Sciatic nerve (tissue), 2 donors: ENCODE data around the gene CASP14. TPM values are rescaled to one million over a fixed set of nuclear protein-coding genes. Genes with fewer than 3 reads are reported as not detected.
A peak's percentile ranks its signal among the peaks of the same experiment; 100 is the strongest.
"Not testable (repeated sequence)": the region's sequence is repeated elsewhere in the genome, so short reads cannot be mapped to it uniquely, and the experiment has no call there.

Experiments used
- ATAC-seq: fragments of 200-7000 bp; cut with Tn5 transposase; one replicate; pipeline ENCODE4 v1.9.1; 2020; ENCODE audit warnings: mild to moderate bottlenecking, moderate library complexity
- DNase-seq: peaks from one replicate; pipeline ENCODE4 v3.0.0-alpha.2; 2020; ENCODE audit warnings: low spot score
- intact Hi-C: fragments of 100-400 bp; cut with DNase I; formaldehyde crosslinking; loops from one replicate; pipeline ENCODE4 v1.14.2; 2022
- total RNA-seq: library from RNA; stranded (reverse); fragmentation: NEBNext Ultra II Directional; extraction: Animal tissue kit (Norgen Biotek cat#: 25700); gene quantifications from one replicate; pipeline ENCODE4 v1.2.1, GENCODE V29; 2021
- donor health status: DM: no; HTN: no; CAD: no.
- donor health status: DM: no; HTN: no; CAD: no.

Gene CASP14, protein sequence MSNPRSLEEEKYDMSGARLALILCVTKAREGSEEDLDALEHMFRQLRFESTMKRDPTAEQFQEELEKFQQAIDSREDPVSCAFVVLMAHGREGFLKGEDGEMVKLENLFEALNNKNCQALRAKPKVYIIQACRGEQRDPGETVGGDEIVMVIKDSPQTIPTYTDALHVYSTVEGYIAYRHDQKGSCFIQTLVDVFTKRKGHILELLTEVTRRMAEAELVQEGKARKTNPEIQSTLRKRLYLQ
- not detected for total RNA-seq

DNA sequence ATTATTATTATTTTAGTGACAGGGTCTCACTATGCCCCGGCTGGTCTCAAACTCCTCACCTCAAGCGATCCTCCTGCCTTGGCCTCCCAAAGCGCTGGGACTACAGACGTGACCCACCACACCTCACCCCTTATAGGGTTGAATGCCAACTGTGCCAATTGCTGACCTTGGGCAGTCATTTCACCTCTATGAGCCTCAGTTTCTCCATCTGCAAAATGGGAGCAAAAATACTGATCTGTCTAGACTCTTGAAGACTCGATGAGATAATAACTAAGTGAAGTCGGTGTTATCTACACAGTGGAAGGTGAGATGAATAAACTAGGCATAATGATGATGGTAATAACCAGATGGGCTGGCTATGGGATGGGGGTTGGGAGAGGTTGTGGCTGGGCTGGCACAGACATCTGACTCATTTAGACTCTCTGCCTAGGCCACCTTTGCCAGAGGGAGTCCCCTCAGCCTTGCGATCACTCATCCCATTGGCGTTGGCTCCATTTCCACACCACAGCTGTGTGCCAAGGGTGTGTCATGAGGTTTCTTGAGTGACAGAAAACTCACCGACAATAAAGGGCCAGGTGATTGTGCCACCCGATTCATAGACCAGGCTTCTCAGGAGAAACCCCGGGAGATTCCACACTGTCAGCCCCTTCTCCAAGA is at the start of gene CASP14:
TSS of gene CASP14 (plus strand) at position 596 of the 657 bp plus-strand sequence. CDS start 2,772 bp downstream, outside the sequence.
- DNase-seq (no peak), ATAC-seq (no peak)
- intact Hi-C loops: no loop called here

DNA sequence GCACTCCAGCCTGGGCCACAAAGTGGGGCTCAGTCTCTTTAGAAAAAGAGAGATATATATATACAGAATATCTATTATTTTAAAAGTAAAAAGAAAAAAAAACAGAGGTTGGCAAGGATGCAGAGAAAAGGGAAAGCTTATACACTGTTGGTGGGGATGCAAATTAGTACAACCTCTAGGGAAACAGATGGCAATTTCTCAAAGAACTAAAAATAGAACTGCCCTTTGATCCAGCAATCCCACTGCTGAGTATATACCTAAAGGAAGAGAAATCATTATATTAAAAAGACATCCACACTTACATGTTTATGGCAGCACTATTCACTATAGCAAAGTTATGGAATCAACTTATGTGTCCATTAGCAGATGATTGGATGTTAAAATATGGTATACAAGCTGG is 41.0 kb upstream of the CASP14 start:
- intact Hi-C loops: no loop called here
- no peak for ATAC-seq
- no peak for DNase-seq

DNA sequence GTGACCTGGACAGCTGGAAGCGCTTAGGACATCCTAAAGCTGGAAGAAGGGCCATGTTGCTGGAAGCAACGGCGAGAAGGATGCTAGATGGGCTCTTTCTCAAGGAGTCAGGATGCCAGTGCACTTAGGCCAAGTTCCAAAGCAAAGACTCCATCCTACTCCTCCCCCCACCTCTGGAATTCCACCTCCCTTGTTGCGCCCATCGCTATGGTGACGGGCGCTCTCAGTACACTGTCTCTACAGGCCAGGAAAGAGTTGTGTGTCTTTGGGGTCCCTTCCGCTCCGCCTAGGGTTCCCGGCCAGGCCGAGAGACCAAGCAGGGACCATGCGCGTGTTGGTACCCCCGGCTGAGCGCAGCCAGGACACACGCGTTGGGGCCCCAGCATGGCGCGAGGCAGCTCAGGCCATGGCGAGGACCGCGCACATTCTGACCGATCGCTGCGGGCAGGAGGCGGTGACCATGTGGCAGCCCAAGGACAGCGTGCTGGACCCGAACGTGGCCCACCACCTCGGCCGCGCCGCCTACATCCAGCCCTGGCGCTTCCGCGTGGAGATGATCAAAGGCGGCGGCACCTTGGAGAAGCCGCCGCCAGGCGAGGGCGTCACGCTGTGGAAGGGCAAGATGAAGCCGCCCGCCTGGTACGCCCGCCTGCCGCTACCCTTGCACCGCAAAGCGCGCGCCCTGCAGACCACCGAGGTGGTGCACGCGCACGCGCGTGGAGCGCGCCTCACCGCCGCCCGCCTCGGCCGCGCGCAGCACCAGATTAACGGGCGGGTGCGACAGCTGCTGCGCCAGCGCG is 38.6 kb upstream of the CASP14 start:
- no peak for ATAC-seq
- intact Hi-C loops: no loop called here
- no peak for DNase-seq

DNA sequence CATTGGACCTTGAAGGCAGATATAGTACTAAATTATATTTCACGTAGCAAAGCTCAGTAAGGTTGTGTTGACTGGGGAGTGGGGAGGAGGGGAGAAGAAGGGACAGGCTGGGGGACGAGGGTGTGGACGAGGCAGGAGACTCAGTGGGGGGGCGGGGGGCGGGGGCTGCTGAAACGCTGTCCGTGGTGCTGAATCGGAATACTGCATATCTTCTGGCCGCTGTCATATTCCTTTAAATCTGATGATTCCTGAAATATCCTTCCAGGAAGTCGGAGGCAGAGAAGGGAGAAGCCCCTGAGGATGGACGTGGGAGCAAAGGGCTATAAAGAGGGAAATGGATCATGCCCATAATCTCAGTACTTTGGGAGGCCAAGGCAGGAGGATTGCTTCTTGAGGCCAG is 34.7 kb upstream of the CASP14 start:
- intact Hi-C loops: no loop called here
- ATAC-seq: no peak
- no peak for DNase-seq

DNA sequence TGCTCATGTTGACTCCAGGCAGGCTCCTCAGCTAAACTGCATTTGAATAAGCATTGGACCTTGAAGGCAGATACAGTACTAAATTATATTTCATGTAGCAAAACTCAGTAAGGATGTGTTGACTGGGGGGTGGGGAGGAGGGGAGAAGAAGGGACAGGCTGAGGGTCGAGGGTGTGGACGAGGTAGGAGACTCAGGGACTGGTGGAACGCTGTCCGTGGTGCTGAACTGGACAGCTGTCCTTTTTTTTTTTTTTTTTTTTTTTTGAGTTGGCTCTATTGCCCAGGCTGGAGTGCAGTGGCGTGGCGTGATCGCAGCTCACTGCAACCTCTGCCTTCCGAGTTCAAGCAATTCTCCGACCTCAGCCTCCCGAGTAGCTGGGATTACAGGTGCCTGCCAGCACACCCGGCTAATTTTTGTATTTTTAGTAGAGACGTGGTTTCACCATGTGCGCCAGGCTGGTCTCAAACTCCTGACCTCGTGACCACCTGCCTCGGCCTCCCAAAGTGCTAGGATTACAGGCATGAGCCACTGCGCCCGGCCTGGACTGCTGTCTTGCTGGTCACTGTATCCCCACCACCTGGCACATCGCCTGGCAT is 33.2 kb upstream of the CASP14 start:
- intact Hi-C loops: no loop called here
- DNase-seq (no peak), ATAC-seq (no peak)

DNA sequence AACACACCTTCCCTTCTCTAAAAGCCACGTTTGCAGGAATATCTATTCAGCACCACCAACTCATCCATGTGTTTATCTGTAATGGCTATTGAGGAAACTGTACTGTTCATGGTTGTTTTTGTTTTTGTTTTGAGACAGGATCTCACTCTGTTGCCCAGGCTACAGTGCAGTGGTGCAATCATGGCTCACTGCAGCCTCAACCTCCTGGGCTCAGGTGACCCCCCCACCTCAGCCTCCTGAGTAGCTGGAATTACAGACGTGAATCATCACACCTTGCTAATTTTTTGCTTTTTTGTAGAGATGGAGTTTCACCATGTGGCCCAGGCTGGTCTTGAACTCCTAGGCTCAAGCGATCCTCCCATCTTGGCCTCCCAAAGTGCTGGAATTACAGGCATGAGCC is 30.4 kb upstream of the CASP14 start:
- not testable (repeated sequence) for ATAC-seq, DNase-seq

DNA sequence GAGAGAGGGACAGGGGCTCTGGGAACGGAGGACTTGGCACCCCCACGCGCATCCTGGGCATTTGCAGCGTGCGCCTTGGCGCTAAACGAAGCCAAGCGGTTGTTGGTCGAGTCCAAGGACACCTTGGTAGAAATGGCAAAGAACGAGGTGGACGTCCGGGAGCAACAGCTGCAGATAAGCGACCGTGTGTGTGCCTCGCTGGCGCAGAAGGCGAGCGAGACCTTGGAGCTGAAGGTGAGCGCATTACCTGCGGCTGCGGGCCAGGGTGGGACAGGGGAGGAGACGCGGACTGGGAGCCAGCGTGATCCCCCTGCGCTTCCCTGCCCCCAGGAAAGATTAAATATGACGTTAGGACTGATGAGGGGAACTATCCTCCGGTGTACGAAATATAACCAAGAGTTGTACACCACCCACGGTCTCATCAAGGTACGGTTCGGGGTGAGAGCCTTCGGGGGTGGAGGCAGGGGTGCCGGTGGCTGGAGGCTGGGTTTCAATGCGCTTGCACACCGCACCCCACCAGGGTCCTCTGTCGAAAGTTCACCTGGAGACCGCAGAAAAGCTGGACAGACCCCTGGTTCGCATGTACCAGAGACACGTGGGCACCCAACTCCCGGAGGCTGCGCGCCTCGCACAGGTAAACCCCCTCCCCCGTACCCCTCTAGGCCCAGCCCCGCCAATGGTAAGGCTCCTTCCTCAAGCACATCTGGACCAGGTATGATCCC is 27.8 kb upstream of the CASP14 start:
- intact Hi-C loops: no loop called here
- ATAC-seq (no peak), DNase-seq (no peak)

More for the DNA sequence above, 30.4 kb upstream of the CASP14 start:
- intact Hi-C loops: not testable (repeated sequence)

DNA sequence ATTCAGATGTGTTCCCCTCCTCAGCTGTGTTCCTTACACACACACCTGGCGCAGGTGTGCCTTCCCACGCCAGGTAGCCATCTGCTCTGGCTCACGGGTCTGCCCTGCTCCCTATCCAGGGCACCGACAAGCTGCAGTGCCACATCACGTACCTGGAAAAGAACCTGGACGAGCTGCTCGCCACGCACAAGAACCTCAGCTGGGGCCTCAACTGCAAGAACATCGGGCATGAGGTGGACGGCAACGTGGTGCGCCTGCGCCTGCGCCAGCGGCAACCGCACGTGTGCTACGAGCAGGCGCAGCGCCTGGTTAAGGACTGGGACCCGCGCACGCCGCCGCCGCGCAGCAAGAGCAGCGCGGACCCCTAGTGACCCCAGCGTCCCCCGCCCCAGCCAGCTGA is 26.5 kb upstream of the CASP14 start:
- DNase-seq: no peak
- ATAC-seq: no peak
- intact Hi-C loops: no loop called here

DNA sequence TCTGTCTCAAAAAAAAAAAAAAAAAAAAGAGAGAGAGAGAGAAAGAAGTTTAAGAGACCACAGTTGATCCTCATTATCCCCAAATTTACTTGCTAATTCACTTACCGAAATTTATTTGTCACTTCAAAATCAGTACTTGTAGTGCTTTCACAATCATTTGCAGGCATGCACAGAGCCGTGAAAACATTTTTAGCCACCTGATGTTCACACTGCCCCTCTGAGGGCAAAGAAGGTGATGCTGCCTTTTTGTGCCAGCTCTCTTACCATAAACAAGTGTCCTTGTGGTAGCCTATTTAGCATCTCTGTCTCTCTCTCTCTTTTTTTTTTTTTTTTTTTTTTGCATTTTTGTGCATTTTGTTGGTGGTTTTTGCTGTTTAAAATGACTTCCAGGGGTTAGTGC is 24.1 kb upstream of the CASP14 start:
- DNase-seq (no peak), ATAC-seq (no peak)
- intact Hi-C loops: no loop called here

DNA sequence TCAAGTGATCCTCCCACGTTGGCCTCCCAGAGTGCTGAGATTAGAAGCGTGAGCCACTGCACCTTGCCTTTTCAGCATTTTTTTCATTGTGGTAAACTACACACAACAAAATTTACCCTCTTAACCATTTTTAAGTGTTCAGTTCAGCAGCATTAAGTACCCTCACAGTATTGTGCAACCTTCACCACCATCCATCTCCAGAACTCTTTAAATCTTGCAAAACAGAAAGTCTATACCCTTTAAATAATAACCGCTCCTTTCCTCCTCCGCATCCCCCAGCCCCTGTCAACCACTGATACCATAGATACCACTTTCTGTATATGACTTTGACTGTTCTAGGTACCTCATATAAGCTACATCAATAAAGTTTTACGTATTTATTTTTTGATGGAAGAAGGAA is 20.8 kb upstream of the CASP14 start:
- DNase-seq: no peak
- intact Hi-C loops: no loop called here
- ATAC-seq: no peak

DNA sequence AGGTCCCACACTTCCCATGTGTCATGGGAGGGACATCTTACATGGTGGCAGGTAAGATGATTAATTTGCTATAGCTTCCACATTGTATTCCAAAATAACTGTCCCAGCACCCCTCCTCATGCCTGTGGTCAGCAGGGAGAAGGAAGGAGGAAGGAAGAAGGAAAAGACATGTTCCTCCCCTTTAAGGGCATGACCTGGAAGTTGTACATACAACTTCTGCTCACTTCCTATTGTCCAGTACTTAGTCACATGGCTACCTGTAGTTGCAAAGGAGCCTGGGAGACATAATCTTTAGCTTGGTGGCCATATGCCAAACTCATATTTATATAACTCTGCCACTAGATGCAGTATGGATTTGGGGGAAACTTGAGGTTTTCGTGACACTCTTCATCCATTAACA is 17.6 kb upstream of the CASP14 start:
- no peak for DNase-seq
- ATAC-seq: no peak
- intact Hi-C loops: no loop called here

DNA sequence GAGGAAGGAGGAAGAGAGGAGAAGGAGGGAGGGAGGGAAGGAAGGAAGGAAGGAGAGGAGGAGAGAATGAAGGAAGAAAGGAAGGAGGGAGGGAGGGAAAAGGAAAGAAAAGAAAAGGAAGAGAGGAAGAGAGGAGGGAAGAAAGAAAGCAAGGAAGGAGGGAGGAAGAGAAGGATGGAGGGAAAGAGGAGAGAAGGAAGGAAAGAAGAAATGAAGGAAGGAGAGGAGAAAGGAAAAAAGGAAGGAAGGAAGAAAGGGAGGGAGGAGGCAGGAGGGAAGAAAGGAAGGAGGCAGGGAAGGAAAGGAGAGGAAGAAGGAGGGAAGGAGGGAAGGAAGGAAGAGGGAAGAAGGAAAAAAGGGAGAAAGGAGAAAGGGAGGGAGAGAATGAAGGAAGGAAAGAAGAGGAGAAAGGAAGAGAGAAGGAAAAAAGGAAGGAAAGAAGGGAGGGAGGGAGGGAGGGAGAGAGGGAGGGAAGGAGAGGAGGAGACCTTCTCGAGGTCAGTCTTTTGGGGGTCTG is 13.4 kb upstream of the CASP14 start:
- ATAC-seq (no peak), DNase-seq (no peak)
- intact Hi-C loops: no loop called here

DNA sequence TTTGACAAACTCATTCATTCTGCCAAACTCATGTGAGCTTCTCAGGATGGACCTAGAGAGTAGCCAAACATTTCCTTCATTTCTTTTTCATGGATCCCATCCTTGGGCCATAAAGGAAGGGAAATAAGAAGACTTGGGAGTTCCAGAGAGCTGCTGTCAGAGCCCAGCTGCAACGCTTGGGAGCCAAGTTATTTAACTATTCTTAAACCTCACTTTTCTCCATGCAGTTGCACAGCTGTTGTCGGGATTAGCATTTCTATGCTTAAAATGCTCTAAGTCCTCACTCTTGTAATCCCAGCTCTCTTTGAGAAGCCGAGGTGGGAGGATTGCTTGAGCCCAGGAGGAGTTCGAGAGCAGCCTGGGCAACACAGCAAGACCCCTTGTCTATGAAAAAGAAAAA is 11.7 kb upstream of the CASP14 start:
- no peak for ATAC-seq
- no peak for DNase-seq
- intact Hi-C loops: no loop called here

DNA sequence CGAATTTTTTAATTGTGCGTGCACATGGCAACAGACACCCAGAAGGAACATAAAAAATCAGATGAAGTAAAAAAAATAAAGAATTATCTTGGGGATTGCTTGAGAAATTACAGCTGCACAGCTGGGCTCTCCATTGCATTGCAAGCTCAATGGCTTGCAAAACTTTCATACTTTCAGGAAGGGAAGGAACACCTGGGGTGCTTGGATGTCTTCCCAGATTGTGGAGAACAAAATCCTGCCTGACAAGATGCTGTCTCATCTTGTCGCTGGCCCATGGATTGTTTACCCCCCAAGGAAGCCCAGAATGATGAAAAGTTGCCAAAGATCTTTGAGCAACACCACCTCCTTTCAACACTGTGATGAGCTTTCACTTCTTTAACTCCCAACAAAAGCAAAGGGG is 11.0 kb upstream of the CASP14 start:
- intact Hi-C loops: no loop called here
- DNase-seq: no peak
- peak; percentile 72 for ATAC-seq

DNA sequence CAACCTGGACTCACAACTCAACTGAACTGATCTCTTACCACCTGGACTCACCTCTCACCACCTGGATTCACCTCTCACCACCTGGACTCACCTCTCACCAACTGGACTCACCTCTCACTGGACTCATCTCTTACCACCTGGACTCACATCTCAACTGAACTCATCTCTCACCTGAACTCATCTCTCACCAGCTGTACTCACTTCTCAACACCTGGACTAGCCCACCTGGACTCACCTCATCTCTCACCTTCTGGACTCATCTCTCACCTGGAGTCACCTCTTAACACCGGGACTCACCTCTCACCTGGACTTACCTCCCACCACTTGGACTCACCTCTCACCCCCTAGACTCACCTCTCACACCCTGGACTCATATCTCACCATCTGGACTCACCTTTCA is 7.3 kb upstream of the CASP14 start:
- intact Hi-C loops: no loop called here
- DNase-seq: no peak

DNA sequence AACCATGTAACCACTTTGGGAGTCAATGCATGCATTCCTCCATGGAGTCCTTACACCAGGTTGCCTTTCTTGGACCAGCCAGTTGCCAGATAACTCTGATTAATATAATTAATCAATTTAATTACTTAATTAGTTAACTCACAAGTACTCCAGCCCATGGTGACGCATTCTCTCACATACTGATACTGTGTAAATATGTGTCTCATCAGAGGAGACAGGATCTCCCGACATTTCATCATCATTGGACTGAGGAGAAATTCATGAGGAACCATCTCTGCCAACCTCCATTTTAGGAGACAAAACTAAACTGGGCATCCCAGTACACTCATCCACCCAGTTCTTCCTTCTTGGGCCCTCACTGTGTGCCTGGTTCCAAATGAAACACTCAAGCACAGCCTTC is 6.5 kb upstream of the CASP14 start:
- intact Hi-C loops: no loop called here
- DNase-seq: no peak
- no peak for ATAC-seq

More for the DNA sequence above, 7.3 kb upstream of the CASP14 start:
- ATAC-seq: no peak

DNA sequence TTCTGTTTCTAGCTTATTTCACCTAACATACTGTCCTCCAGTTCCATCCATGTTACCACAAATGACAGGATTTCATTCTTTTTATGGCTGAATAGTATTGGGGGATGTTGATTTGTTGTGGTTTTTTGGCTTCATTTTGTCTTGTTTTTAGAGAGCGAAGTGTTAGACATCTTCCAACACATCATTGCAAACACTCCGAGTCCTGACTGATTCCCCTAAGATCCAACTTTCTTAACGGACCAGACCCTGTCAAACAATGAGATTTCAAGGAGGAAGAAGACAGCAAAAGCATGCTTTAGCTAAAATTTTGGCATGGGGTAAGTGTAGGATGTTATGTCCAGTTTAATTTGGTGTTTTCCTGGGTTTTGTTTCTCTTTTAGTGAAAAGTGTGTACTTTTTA is 3.8 kb upstream of the CASP14 start:
- no peak for DNase-seq
- intact Hi-C loops: no loop called here
- ATAC-seq: no peak

DNA sequence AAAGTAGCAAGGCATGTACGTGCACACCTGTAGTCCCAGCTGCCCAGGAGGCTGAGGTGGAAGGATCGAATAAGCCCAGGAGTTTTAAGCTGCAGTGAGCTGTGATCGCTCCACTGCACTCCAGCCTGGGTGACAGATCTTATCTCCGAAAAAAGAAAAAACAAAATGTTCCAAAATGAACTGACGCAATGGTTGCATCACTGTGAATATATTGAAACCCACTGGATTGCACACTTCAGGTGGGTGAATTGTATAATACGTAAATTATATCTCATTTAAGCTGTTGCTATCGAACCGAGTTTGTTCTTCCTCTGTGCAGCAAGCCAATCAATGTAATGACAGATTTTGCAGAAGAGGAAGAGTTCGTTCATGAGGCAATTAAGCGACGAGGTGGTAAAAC is 1.6 kb upstream of the CASP14 start:
- ATAC-seq (no peak), DNase-seq (no peak)
- intact Hi-C loops: no loop called here

DNA sequence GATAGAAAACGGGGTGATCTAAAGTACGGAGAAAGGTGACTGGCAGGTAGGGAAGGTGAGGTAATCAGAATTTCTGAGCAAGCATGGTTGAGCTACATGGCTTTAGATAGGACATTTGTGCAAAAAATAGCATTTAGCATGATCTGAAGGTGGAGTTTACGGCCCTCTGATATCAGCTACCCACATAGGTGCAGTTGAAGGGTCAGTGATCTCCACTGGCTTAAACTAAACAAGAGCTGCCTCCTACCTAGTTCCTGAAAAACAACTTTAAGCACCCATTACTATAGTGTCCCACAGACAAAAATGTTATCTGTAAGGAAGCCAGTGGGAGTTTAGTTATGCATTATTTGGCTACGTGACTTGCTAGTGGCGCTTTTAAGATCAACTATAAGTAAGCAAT is 1.2 kb upstream of the CASP14 start:
- ATAC-seq: no peak
- intact Hi-C loops: no loop called here
- no peak for DNase-seq
